Bronchial epithelial cell (primary cell): ENCODE data around the gene FGFR2. TPM values are rescaled to one million over a fixed set of nuclear protein-coding genes. Genes with fewer than 3 reads are reported as not detected.

Experiments
- DNase-seq: peaks from one replicate; pipeline ENCODE4 v3.0.0-alpha.2; 2010; ENCODE audit warnings: low read depth
- FAIRE-seq: peaks from 2 replicates; lab custom pipeline; 2011; peaks lifted over from hg19 to GRCh38; lab: Jason Lieb, UNC
- H3K27me3 ChIP-seq: 2 replicates; pipeline ENCODE4 v1.5.1; 2011; ENCODE audit warnings: low read length; ENCODE audit not compliant: control insufficient read depth, insufficient read depth
- H3K36me3 ChIP-seq: 2 replicates; pipeline ENCODE4 v1.5.1; 2011; ENCODE audit warnings: low read length; ENCODE audit not compliant: control insufficient read depth, insufficient read depth
- H3K4me3 ChIP-seq: 2 replicates; pipeline ENCODE4 v1.5.1; 2011; ENCODE audit warnings: mild to moderate bottlenecking, low read depth, low read length, control low read depth
- CTCF ChIP-seq: IDR thresholded peaks from 2 replicates; pipeline ENCODE4 v1.5.1; 2011; ENCODE audit warnings: mild to moderate bottlenecking, moderate library complexity, low read length, control low read depth, inconsistent platforms; ENCODE audit not compliant: insufficient read depth, severe bottlenecking
- total RNA-seq: library from RNA; depleted of rRNA; stranded (reverse); fragments of >200 nt; gene quantifications from 2 replicates; pipeline ENCODE4 v1.2.1, GENCODE V29; 2014

FGFR2 gene
- total RNA-seq, 1 donor from 2014 or later: 16.8 TPM

DNA sequence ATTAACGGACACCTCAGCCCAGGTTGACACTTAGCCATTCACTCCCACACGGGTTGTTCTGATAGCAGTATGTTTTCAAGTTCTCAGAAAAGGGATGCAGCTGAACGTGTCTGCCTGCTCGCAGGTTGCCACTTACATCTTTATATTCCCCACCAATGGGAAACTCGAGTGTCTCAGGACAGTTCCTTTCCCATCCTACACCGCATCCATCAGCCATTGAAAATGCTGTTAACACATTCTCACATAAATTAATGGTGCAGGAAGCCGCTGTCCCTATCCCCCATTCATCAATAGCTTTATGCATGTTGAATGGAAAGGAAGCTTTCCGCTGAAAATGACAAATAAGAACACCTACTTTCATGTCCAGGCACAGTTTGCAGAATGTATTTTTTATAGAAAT is 1.7 kb upstream of the FGFR2 start:
- Histone ChIP-seq H3K4me3 (no peak overlapping the region), H3K36me3 (no peaks in the 10 kb centered on the region), H3K27me3 (no peaks in the 10 kb centered on the region)
- no peak for TF ChIP-seq CTCF
- FAIRE-seq (no peak), DNase-seq (no peak)

DNA sequence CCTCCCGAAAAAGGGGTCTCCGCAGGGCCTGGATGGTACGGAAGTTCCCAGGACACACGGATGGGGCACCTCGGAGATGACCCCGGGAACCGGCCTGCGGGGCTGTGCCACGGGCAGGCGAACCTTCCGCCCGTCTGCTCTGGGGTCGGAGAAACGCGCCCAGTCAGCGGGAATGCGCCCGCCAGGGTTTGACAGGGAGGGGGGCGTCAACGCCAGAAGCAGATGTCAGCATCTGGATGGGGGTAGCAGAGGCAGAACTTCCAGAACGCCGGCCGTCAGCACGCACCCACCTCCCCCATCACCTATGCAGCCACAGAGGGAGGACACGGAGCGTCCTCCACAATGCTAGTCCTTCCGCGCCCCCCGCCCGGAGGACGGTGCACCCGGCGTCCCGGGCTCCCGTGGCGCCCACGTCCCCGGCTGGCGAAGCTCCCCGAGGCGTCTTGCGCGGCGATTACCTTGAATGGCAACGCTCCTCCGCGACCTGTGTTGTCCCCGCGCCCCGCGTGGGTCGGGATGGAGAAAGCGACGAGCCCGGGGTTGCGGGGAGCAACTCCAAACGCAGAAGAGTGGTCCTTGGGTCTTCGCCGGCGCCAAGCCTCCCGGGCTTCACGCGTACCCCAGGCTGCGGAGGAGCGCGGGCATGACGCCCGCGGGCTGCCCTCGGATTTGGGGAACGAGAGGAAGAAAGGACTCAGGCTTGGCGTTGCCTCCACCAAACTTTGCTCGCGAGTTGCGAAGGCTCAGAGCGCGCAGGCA is 561 bp downstream of the FGFR2 start:
- H3K4me3 ChIP-seq: peak overlapping the region; percentile 81
- no peaks in the 10 kb centered on the region for H3K36me3 ChIP-seq
- FAIRE-seq (no peak), DNase-seq (no peak)
- no peak for TF ChIP-seq CTCF
- H3K27me3 ChIP-seq: no peaks in the 10 kb centered on the region

GRCh38 chr10:121596689-121597503 is 1.3 kb downstream of the FGFR2 start:
- no peak for FAIRE-seq
- TF ChIP-seq CTCF: peak; percentile 56
- DNase-seq: peak; percentile 58
- Histone ChIP-seq H3K4me3 (peak overlapping the region; percentile 81), H3K27me3 (no peaks in the 10 kb centered on the region), H3K36me3 (no peaks in the 10 kb centered on the region)

DNA sequence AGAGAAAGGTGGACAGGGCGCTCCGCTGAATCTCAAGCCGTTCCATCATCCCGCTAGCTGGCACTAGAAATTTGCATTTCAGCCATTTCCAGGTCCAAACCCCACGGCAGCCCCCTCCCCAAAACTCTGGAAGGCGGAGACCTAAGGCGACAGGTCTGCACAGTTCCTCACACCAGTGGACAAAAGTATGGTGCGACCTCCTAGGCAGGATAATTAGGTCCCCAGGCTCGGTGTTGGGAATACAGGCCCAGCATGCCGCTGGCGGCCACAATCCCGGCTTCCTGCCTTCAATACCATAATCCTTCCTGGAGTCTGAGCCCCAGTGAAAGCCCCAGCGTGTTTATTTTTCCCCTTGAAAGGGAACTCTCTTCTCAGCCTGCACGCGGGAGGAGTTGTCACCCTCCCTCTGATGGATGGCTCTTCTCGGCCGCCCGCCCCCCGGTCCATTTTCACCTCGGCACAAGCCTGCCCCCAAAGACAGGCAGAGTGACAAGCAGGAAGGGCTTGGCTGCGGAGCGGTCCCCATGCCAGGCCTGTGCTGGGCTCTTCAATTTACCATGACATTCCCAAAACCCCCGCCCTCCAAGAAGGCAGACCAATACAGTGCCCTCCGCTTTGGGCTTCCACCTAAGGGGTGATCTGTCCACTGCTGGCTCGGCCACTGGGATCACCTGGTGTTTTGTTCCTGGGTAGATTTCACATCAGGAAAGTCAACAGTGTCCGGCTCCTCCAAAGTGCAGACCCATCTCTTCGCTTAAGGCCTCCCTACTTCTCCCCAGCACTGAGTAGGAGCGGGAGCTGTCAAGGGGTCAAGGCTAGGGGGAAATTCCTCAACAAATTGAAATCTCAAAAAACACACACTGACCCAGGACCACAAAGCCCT is 2.2 kb downstream of the FGFR2 start:
- TF ChIP-seq CTCF: no peak
- DNase-seq: no peak
- Histone ChIP-seq H3K4me3 (peak overlapping the region; percentile 81), H3K36me3 (no peaks in the 10 kb centered on the region), H3K27me3 (no peaks in the 10 kb centered on the region)
- no peak for FAIRE-seq

GRCh38 chr10:121595351-121595805 is 2.9 kb downstream of the FGFR2 start:
- DNase-seq: peak; percentile 63
- no peak for TF ChIP-seq CTCF
- H3K4me3 ChIP-seq: peak overlapping the region; percentile 81

More at GRCh38 chr10:121595351-121595805, 2.9 kb downstream of the FGFR2 start:
- H3K27me3 ChIP-seq: no peaks in the 10 kb centered on the region
- no peak for FAIRE-seq
- H3K36me3 ChIP-seq: no peaks in the 10 kb centered on the region
